HL-60 (cell line): ENCODE data around the gene BROX.

Experiments
- CTCF ChIP-seq: IDR thresholded peaks from one replicate; pipeline ENCODE4 v1.5.1; 2011; ENCODE audit warnings: low read length, control low read depth, inconsistent platforms; ENCODE audit not compliant: insufficient read depth
- GABPA ChIP-seq: IDR thresholded peaks from 2 replicates; pipeline ENCODE4 v1.6.1; 2012; ENCODE audit warnings: low read depth
- POLR2AphosphoS5 ChIP-seq: IDR thresholded peaks from 2 replicates; pipeline ENCODE4 v1.6.1; 2012; ENCODE audit warnings: low read depth
- REST ChIP-seq: IDR thresholded peaks from 2 replicates; pipeline ENCODE4 v1.6.1; 2012; ENCODE audit warnings: low read depth; ENCODE audit not compliant: insufficient replicate concordance
- SPI1 ChIP-seq: IDR thresholded peaks from 2 replicates; pipeline ENCODE4 v1.6.1; 2012; ENCODE audit warnings: low read depth, mild to moderate bottlenecking, borderline replicate concordance

- TF ChIP-seq CTCF = no peak
- TF ChIP-seq POLR2AphosphoS5 = peak; percentile 21; the same call in 1 of the 2 replicates
- peak; percentile 51 for TF ChIP-seq REST
- TF ChIP-seq SPI1 = no peak
- no peak for TF ChIP-seq GABPA
These were observed at the start of gene BROX, which contains the start of gene AIDA for GRCh38 chr1:222712253-222713090.
